ENCODE data around the gene DRG1.
A peak's percentile ranks its signal among the peaks of the same experiment; 100 is the strongest.
"Not testable (repeated sequence)": the region's sequence is repeated elsewhere in the genome, so short reads cannot be mapped to it uniquely, and the experiment has no call there.

The DRG1 gene

GRCh38 chr22:31399211-31400022, at the start of gene DRG1:
Gene DRG1 (plus strand): TSS chr22:31399604. CDS start chr22:31399684, 80 bp downstream.
- DNase-seq (ENCODE audit: low read depth): peak; percentile 92

- DNase-seq (ENCODE audit: low read depth): no peak
Observed at GRCh38 chr22:31349960-31350359, 49.4 kb upstream of the DRG1 start.

- DNase-seq (ENCODE audit: low read depth): no peak
Observed at GRCh38 chr22:31350410-31350863, 49.0 kb upstream of the DRG1 start.

GRCh38 chr22:31354515-31354914, 44.9 kb upstream of the DRG1 start:
- DNase-seq (ENCODE audit: low read depth): no peak

- no peak for DNase-seq (ENCODE audit: low read depth)
Observed at GRCh38 chr22:31360029-31360428, 39.4 kb upstream of the DRG1 start.

- DNase-seq (ENCODE audit: low read depth): no peak
Observed at GRCh38 chr22:31361743-31362142, 37.7 kb upstream of the DRG1 start.

GRCh38 chr22:31363885-31364465, 35.4 kb upstream of the DRG1 start:
- no peak for DNase-seq (ENCODE audit: low read depth)

- no peak for DNase-seq (ENCODE audit: low read depth)
Observed at GRCh38 chr22:31367426-31367825, 32.0 kb upstream of the DRG1 start.

GRCh38 chr22:31377612-31378011, 21.8 kb upstream of the DRG1 start:
- no peak for DNase-seq (ENCODE audit: low read depth)

GRCh38 chr22:31378123-31378522, 21.3 kb upstream of the DRG1 start:
- DNase-seq (ENCODE audit: low read depth): no peak

- DNase-seq (ENCODE audit: low read depth): not testable (repeated sequence)
Observed at GRCh38 chr22:31378651-31379050, 20.8 kb upstream of the DRG1 start.

- no peak for DNase-seq (ENCODE audit: low read depth)
Observed at GRCh38 chr22:31393893-31394292, 5.5 kb upstream of the DRG1 start.

GRCh38 chr22:31394326-31394725, 5.1 kb upstream of the DRG1 start:
- DNase-seq (ENCODE audit: low read depth): no peak

GRCh38 chr22:31398231-31398630, 1.2 kb upstream of the DRG1 start:
- DNase-seq (ENCODE audit: low read depth): no peak

- no peak for DNase-seq (ENCODE audit: low read depth)
Observed at GRCh38 chr22:31400023-31400397, 606 bp downstream of the DRG1 start.

GRCh38 chr22:31402350-31402749, 2.9 kb downstream of the DRG1 start:
- not testable (repeated sequence) for DNase-seq (ENCODE audit: low read depth)

GRCh38 chr22:31425331-31426050, 26.1 kb downstream of the DRG1 start:
- DNase-seq (ENCODE audit: low read depth): no peak

- no peak for DNase-seq (ENCODE audit: low read depth)
Observed at GRCh38 chr22:31431950-31432349, 32.5 kb downstream of the DRG1 start.

- DNase-seq (ENCODE audit: low read depth): no peak
Observed at GRCh38 chr22:31436132-31436531, 36.7 kb downstream of the DRG1 start.

GRCh38 chr22:31439808-31440207, 40.4 kb downstream of the DRG1 start:
- no peak for DNase-seq (ENCODE audit: low read depth)

GRCh38 chr22:31440681-31441080, 41.3 kb downstream of the DRG1 start:
- DNase-seq (ENCODE audit: low read depth): no peak

GRCh38 chr22:31441652-31442051, 42.2 kb downstream of the DRG1 start:
- no peak for DNase-seq (ENCODE audit: low read depth)

All from T-helper 22 cell (primary cell).